VCaP (cell line): ENCODE results near the gene ATXN1.

Source experiments
- H3K27ac ChIP-seq: fragments of 450-650 bp; 2 replicates; pipeline ENCODE4 v1.5.1; 2017
- CTCF ChIP-seq: fragments of 450-650 bp; conservative IDR thresholded peaks from 2 replicates; pipeline ENCODE4 v1.5.1; 2017; ENCODE audit warnings: mild to moderate bottlenecking, moderate library complexity

Gene ATXN1

GRCh38 chr6:16301511-16301910 is 459.7 kb downstream of the ATXN1 start:
- TF ChIP-seq CTCF: no peak
- no peak overlapping the region for H3K27ac ChIP-seq

GRCh38 chr6:16299861-16300260 is 461.4 kb downstream of the ATXN1 start:
- TF ChIP-seq CTCF: no peak

GRCh38 chr6:16296061-16296670 is 465.1 kb downstream of the ATXN1 start:
- H3K27ac ChIP-seq: no peak overlapping the region
- TF ChIP-seq CTCF: no peak

More at GRCh38 chr6:16299861-16300260, 461.4 kb downstream of the ATXN1 start:
- no peak overlapping the region for H3K27ac ChIP-seq

- TF ChIP-seq CTCF: no peak
- H3K27ac ChIP-seq: no peak overlapping the region
These were observed 465.8 kb downstream of the ATXN1 start for GRCh38 chr6:16295471-16295870.

- H3K27ac ChIP-seq: no peak overlapping the region
These were observed 466.2 kb downstream of the ATXN1 start for GRCh38 chr6:16295060-16295459.

GRCh38 chr6:16294371-16294770 is 466.9 kb downstream of the ATXN1 start:
- TF ChIP-seq CTCF: no peak
- no peak overlapping the region for H3K27ac ChIP-seq

More at GRCh38 chr6:16295060-16295459, 466.2 kb downstream of the ATXN1 start:
- no peak for TF ChIP-seq CTCF

GRCh38 chr6:16292942-16293341 is 468.3 kb downstream of the ATXN1 start:
- no peak for TF ChIP-seq CTCF
- H3K27ac ChIP-seq: no peak overlapping the region
